SK-N-SH (cell line): ENCODE data around the gene SMARCC2. TPM values are rescaled to one million over a fixed set of nuclear protein-coding genes. Genes with fewer than 3 reads are reported as not detected.

Experiments used
- CTCF ChIA-PET: fragments of 300-600, 350-600 bp; formaldehyde crosslinking; extraction: SDS; loops from one replicate; lab custom pipeline; 2021; lab: Yijun Ruan, JAX
- POLR2A ChIA-PET: fragments of 350-600 bp; sonication (Branson Sonifier 250); formaldehyde crosslinking; extraction: SDS; loops from one replicate; lab custom pipeline; 2020; ENCODE audit warnings: antibody characterized with exemption, inconsistent platforms; lab: Yijun Ruan, JAX
- DNase-seq: peaks from one replicate; pipeline ENCODE4 v3.0.0; 2012
- H2AFZ ChIP-seq: fragments of 200-600 bp; sonication (generic); 2 replicates; pipeline ENCODE4 v1.8.1; 2016; ENCODE audit warnings: antibody characterized with exemption, mild to moderate bottlenecking, low read depth
- H3F3A ChIP-seq: fragments of 200-600 bp; sonication (generic); replicated peaks from 2 replicates; pipeline ENCODE3; 2016; ENCODE audit warnings: antibody characterized with exemption, mild to moderate bottlenecking; ENCODE audit not compliant: insufficient read depth
- H3K27ac ChIP-seq, 2 experiments: fragments of 200-500 bp in 1 of 2; fragments of 200-600 bp in 1 of 2; sonication (Bioruptor generic) in 1 of 2; sonication (generic), shearing (Covaris generic) in 1 of 2; 2 replicates each; pipeline versions ENCODE4 v1.5.1 to v1.6.1; 2014 to 2016; ENCODE audit warnings: low read depth in 2 of 2, inconsistent platforms in 1 of 2, low read length in 1 of 2, mild to moderate bottlenecking in 1 of 2, mixed read lengths in 1 of 2
- H3K27me3 ChIP-seq: fragments of 200-600 bp; sonication (generic), shearing (Covaris generic); 2 replicates; pipeline ENCODE4 v1.6.1; 2016; ENCODE audit warnings: mixed run types; ENCODE audit not compliant: insufficient read depth
- H3K36me3 ChIP-seq, 2 experiments: fragments of 200-500 bp in 1 of 2; fragments of 200-600 bp in 1 of 2; sonication (Bioruptor generic) in 1 of 2; sonication (generic) in 1 of 2; replicated peaks in 1 of 2; 2 replicates each; pipeline versions ENCODE3 to v1.5.1; 2014 to 2016; ENCODE audit warnings: low read length in 1 of 2, mild to moderate bottlenecking in 1 of 2; ENCODE audit not compliant: insufficient read depth in 2 of 2, control insufficient read depth in 1 of 2
- H3K4me1 ChIP-seq, 2 experiments: fragments of 200-500 bp in 1 of 2; fragments of 200-600 bp in 1 of 2; sonication (Bioruptor generic) in 1 of 2; sonication (generic), shearing (Covaris generic) in 1 of 2; 2 replicates each; pipeline versions ENCODE4 v1.5.1 to v1.6.1; 2014 to 2016; ENCODE audit warnings: low read depth in 1 of 2, low read length in 1 of 2, mixed run types in 1 of 2; ENCODE audit not compliant: insufficient read depth in 2 of 2, control insufficient read depth in 1 of 2
- H3K4me2 ChIP-seq: fragments of 200-600 bp; sonication (generic), shearing (Covaris generic); 2 replicates; pipeline ENCODE4 v1.6.1; 2017; ENCODE audit warnings: mixed run types
- H3K4me3 ChIP-seq, 2 experiments: fragments of 200-500 bp in 1 of 2; fragments of 200-600 bp in 1 of 2; sonication (Bioruptor generic) in 1 of 2; sonication (generic), shearing (Covaris generic) in 1 of 2; 2 replicates each; pipeline versions ENCODE4 v1.5.1 to v1.8.1; 2014 to 2016; ENCODE audit warnings: low read depth in 2 of 2, inconsistent platforms in 1 of 2, low read length in 1 of 2, mild to moderate bottlenecking in 1 of 2, mixed read lengths in 1 of 2, moderate library complexity in 1 of 2
- H3K79me2 ChIP-seq: fragments of 200-600 bp; sonication (generic); 2 replicates; pipeline ENCODE4 v1.8.1; 2017; ENCODE audit warnings: mild to moderate bottlenecking; ENCODE audit not compliant: insufficient read depth
- H3K9ac ChIP-seq: fragments of 200-600 bp; sonication (generic); 2 replicates; pipeline ENCODE4 v1.6.1; 2017; ENCODE audit warnings: mixed run types
- H3K9me2 ChIP-seq: fragments of 200-600 bp; sonication (generic); 2 replicates; pipeline ENCODE4 v1.6.1; 2017; ENCODE audit warnings: mixed run types
- H3K9me3 ChIP-seq: fragments of 200-600 bp; sonication (generic); 2 replicates; pipeline ENCODE4 v1.6.1; 2017; ENCODE audit warnings: mixed run types, mild to moderate bottlenecking, moderate library complexity
- H4K20me1 ChIP-seq: fragments of 200-600 bp; sonication (generic); 2 replicates; pipeline ENCODE4 v1.6.1; 2017; ENCODE audit warnings: mild to moderate bottlenecking, mixed run types; ENCODE audit not compliant: insufficient read depth
- CHD2 ChIP-seq: fragments of 150-350 bp; IDR thresholded peaks from 2 replicates; pipeline ENCODE4 v1.6.1; 2018; ENCODE audit warnings: low read length; ENCODE audit not compliant: partially characterized antibody
- EP300 ChIP-seq, 2 experiments: IDR thresholded peaks; 2 replicates each; pipeline versions ENCODE4 v1.4.0 to v1.6.1; 2012; ENCODE audit warnings: borderline replicate concordance in 1 of 2, low read depth in 1 of 2, low read length in 1 of 2
- FOXJ3 ChIP-seq: sonication (generic); formaldehyde crosslinking; IDR thresholded peaks from 2 replicates; pipeline ENCODE4 v1.5.1; 2020; ENCODE audit warnings: mild to moderate bottlenecking, missing genetic modification reagents
- FOXM1 ChIP-seq: IDR thresholded peaks from 2 replicates; pipeline ENCODE4 v1.4.0; 2012; ENCODE audit warnings: low read depth, mild to moderate bottlenecking
- GABPA ChIP-seq: IDR thresholded peaks from 2 replicates; pipeline ENCODE4 v1.4.0; 2012; ENCODE audit warnings: low read depth, mild to moderate bottlenecking
- MAX ChIP-seq: IDR thresholded peaks from 2 replicates; pipeline ENCODE4 v1.4.0; 2012; ENCODE audit warnings: low read depth
- MXI1 ChIP-seq: IDR thresholded peaks from 2 replicates; pipeline ENCODE4 v1.6.1; 2012; ENCODE audit warnings: mild to moderate bottlenecking, low read depth, low read length, improper control_type of control experiment
- NFIC ChIP-seq: IDR thresholded peaks from 2 replicates; pipeline ENCODE4 v1.4.0; 2012; ENCODE audit warnings: borderline replicate concordance
- NRF1 ChIP-seq: IDR thresholded peaks from 2 replicates; pipeline ENCODE4 v1.6.1; 2012; ENCODE audit warnings: low read depth, mild to moderate bottlenecking, low read length
- PBX3 ChIP-seq: IDR thresholded peaks from 2 replicates; pipeline ENCODE4; 2012
- POLR2AphosphoS5 ChIP-seq: IDR thresholded peaks from 2 replicates; pipeline ENCODE4 v1.6.1; 2012; ENCODE audit warnings: low read depth, low read length
- RFX5 ChIP-seq: IDR thresholded peaks from 2 replicates; pipeline ENCODE4 v1.6.1; 2012; ENCODE audit warnings: mild to moderate bottlenecking, improper control_type of control experiment, low read length
- SIN3A ChIP-seq: IDR thresholded peaks from 2 replicates; pipeline ENCODE4 v1.6.1; 2012; ENCODE audit warnings: low read depth, mild to moderate bottlenecking, low read length, moderate library complexity, borderline replicate concordance
- TAF1 ChIP-seq: IDR thresholded peaks from 2 replicates; pipeline ENCODE4 v1.6.1; 2012; ENCODE audit warnings: low read depth, mild to moderate bottlenecking, low read length, moderate library complexity, borderline replicate concordance
- TCF12 ChIP-seq: IDR thresholded peaks from 2 replicates; pipeline ENCODE4 v1.4.0; 2012
- TEAD4 ChIP-seq: IDR thresholded peaks from 2 replicates; pipeline ENCODE4 v1.4.0; 2012; ENCODE audit warnings: mild to moderate bottlenecking, borderline replicate concordance; ENCODE audit not compliant: insufficient read depth
- YY1 ChIP-seq: IDR thresholded peaks from 2 replicates; pipeline ENCODE4 v1.4.0; 2012; ENCODE audit warnings: low read depth, mild to moderate bottlenecking
- ZBTB33 ChIP-seq: IDR thresholded peaks from 2 replicates; pipeline ENCODE4 v1.4.0; 2012; ENCODE audit warnings: low read depth, borderline replicate concordance
- WGBS: methylation state at CpG from one replicate; pipeline ENCODE4 v1.1.6; 2017; ENCODE audit warnings: low lambda C conversion rate; 5-methylcytosine and 5-hydroxymethylcytosine counted together
- polyA plus RNA-seq, 3 experiments: library from polyadenylated mRNA; depleted of rRNA; stranded (reverse); fragments of >200 nt; gene quantifications; 2 replicates each; pipeline ENCODE4 v1.2.3, GENCODE V29; 2012
- TF ChIP-seq, protein P1 (sequence below): fragments of 150-350 bp; IDR thresholded peaks from 2 replicates; pipeline ENCODE4 v1.6.1; 2017; ENCODE audit warnings: antibody characterized with exemption, low read length, low read depth, borderline replicate concordance
- TF ChIP-seq, protein P2 (sequence below): IDR thresholded peaks from 2 replicates; pipeline ENCODE4 v1.6.1; 2012; ENCODE audit warnings: mild to moderate bottlenecking, low read depth, low read length, moderate library complexity

The SMARCC2 gene
- polyA plus RNA-seq, 1 of the 3 experiments (the other 2 are of a cell fraction), result 64.3 TPM

GRCh38 chr12:56221757-56222530 lies 32.7 kb upstream of the SMARCC2 start, which contains the start of gene RNF41 (continued):
- TF ChIP-seq, protein P1, sequence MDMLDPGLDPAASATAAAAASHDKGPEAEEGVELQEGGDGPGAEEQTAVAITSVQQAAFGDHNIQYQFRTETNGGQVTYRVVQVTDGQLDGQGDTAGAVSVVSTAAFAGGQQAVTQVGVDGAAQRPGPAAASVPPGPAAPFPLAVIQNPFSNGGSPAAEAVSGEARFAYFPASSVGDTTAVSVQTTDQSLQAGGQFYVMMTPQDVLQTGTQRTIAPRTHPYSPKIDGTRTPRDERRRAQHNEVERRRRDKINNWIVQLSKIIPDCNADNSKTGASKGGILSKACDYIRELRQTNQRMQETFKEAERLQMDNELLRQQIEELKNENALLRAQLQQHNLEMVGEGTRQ, result no peak
- TF ChIP-seq SIN3A, result 0 out of 2 replicates have a peak, but pooled peaks have one; percentile 77
- peak; percentile 89 for TF ChIP-seq MAX
- TF ChIP-seq TAF1, result peak; percentile 87
- TF ChIP-seq FOXJ3 (CRISPR knock-in tag), result no peak
- TF ChIP-seq RFX5, result peak; percentile 63; the same call in 1 of the 2 replicates
- 0 out of 2 replicates have a peak, but pooled peaks have one; percentile 22 for TF ChIP-seq YY1
- TF ChIP-seq ZBTB33, result 0 out of 2 replicates have a peak, but pooled peaks have one; percentile 34
- TF ChIP-seq EP300 (IDR thresholded peaks at IDR 0.05; ENCODE audit: borderline replicate concordance in 1 of 2, low read depth in 1 of 2, low read length in 1 of 2), result no peak
- peak; percentile 79 for TF ChIP-seq GABPA
- TF ChIP-seq NRF1, result peak; percentile 31; the same call in 1 of the 2 replicates
- peak; percentile 91 for TF ChIP-seq MXI1
- TF ChIP-seq POLR2AphosphoS5, result peak; percentile 96
- no peak for TF ChIP-seq FOXM1

- peak overlapping the region; percentile 71 to 85 for H3K4me3 ChIP-seq
- H3F3A ChIP-seq, result peaks cover 24% of the 10 kb centered on the region
- no peaks in the 10 kb centered on the region for H3K27me3 ChIP-seq
- H3K79me2 ChIP-seq, result peaks cover 47% of the 10 kb centered on the region
- H3K4me2 ChIP-seq, result peak overlapping the region; percentile 80
- WGBS, result under 1% methylated on average over 16 of the region's 21 CpGs
- H3K27ac ChIP-seq, result peak overlapping the region; percentile 93 to 98
- H3K9me2 ChIP-seq, result no peaks in the 10 kb centered on the region
- H3K36me3 ChIP-seq, result peaks cover under 1 to 3% of the 10 kb centered on the region in 2 experiments
- H3K9me3 ChIP-seq, result no peaks in the 10 kb centered on the region
- no peaks in the 10 kb centered on the region for H4K20me1 ChIP-seq
- CTCF ChIA-PET, result interaction anchor here (0.7 to 4.1 kb wide), 15 partner anchors 10 to 243 kb away, joined by 3 to 47 read pairs (median 7); partner anchors contain the start of genes ANKRD52, COQ10A, ESYT1 and MYL6B
- H3K4me1 ChIP-seq, result peaks cover 13 to 22% of the 10 kb centered on the region in 2 experiments; a peak in 2 of 4 replicates
- peak overlapping the region; percentile 24; the same call in 1 of the 2 replicates for H2AFZ ChIP-seq
- TF ChIP-seq NRF1, result no peak
- peak; percentile 51 for TF ChIP-seq NFIC
- TF ChIP-seq YY1, result 0 out of 2 replicates have a peak, but pooled peaks have one; percentile 39
- TF ChIP-seq, protein P2, sequence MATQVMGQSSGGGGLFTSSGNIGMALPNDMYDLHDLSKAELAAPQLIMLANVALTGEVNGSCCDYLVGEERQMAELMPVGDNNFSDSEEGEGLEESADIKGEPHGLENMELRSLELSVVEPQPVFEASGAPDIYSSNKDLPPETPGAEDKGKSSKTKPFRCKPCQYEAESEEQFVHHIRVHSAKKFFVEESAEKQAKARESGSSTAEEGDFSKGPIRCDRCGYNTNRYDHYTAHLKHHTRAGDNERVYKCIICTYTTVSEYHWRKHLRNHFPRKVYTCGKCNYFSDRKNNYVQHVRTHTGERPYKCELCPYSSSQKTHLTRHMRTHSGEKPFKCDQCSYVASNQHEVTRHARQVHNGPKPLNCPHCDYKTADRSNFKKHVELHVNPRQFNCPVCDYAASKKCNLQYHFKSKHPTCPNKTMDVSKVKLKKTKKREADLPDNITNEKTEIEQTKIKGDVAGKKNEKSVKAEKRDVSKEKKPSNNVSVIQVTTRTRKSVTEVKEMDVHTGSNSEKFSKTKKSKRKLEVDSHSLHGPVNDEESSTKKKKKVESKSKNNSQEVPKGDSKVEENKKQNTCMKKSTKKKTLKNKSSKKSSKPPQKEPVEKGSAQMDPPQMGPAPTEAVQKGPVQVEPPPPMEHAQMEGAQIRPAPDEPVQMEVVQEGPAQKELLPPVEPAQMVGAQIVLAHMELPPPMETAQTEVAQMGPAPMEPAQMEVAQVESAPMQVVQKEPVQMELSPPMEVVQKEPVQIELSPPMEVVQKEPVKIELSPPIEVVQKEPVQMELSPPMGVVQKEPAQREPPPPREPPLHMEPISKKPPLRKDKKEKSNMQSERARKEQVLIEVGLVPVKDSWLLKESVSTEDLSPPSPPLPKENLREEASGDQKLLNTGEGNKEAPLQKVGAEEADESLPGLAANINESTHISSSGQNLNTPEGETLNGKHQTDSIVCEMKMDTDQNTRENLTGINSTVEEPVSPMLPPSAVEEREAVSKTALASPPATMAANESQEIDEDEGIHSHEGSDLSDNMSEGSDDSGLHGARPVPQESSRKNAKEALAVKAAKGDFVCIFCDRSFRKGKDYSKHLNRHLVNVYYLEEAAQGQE, result 0 out of 2 replicates have a peak, but pooled peaks have one; percentile 47
- TF ChIP-seq CHD2, result no peak
- TF ChIP-seq PBX3, result peak; percentile 76
- TF ChIP-seq MAX, result 0 out of 2 replicates have a peak, but pooled peaks have one; percentile 43
- TF ChIP-seq TEAD4, result 0 out of 2 replicates have a peak, but pooled peaks have one; percentile 40
- no peak for TF ChIP-seq GABPA
- TF ChIP-seq TAF1, result peak; percentile 38; the same call in 1 of the 2 replicates
- no peak for TF ChIP-seq TCF12
- POLR2A ChIA-PET, result interaction anchor here (0.7 to 3.0 kb wide), 15 partner anchors 10 to 1531 kb away, joined by 3 to 23 read pairs (median 5); partner anchors contain the start of genes ANKRD52, CDK4, CNPY2 and COQ10A
- DNase-seq, result peak; percentile 72
- peak overlapping the region; percentile 96 for H3K9ac ChIP-seq
Observed at GRCh38 chr12:56221232-56221756, 32.0 kb upstream of the SMARCC2 start.
